ENCODE results near the gene USB1.

GRCh38 chr16:57966204-57966771 is 34.9 kb upstream of the USB1 start:
- TF ChIP-seq CTCF (IDR thresholded peaks at IDR 0.05) (no peak), EP300 (IDR thresholded peaks at IDR 0.05) (no peak), POLR2A (IDR thresholded peaks at IDR 0.05; ENCODE audit: low read depth) (no peak)
